ENCODE results near the gene SV2B. TPM values are rescaled to one million over a fixed set of nuclear protein-coding genes. Genes with fewer than 3 reads are reported as not detected.
A peak's percentile ranks its signal among the peaks of the same experiment; 100 is the strongest.

SV2B gene
- total RNA-seq, 2 donors from 2014 or later = 0.17 to 0.30 TPM

DNA sequence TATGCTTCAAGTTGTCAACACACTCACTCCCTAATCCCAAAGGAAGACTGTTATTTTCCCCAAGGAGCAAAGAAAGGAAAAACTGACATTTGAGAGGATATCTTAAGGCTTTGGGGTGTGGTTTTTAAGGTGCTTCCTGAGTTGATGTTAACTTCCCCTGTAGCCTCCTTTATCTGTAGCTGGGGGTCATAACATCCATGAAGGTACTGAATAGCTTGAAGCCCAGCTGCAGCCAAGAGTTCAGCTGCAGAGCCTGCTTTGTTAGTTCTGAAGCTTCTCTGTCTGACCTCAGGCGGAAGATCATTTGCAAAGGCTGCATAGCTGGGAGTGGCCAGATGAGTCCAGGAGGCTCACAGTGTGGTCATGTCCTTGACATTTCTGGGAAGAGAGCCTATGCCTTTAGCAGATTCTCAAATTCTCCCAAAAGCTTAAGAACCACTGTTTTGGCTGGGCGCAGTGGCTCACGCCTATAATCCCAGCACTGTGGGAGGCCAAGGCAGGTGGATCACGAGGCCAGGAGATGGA, 165.4 kb downstream of the SV2B start:
- ATAC-seq (replicated peaks in 1 of 2) = no peak
- no peaks in the 10 kb centered on the region for H3K9me3 Mint-ChIP-seq
- H3K27ac Mint-ChIP-seq = no peak overlapping the region

DNA sequence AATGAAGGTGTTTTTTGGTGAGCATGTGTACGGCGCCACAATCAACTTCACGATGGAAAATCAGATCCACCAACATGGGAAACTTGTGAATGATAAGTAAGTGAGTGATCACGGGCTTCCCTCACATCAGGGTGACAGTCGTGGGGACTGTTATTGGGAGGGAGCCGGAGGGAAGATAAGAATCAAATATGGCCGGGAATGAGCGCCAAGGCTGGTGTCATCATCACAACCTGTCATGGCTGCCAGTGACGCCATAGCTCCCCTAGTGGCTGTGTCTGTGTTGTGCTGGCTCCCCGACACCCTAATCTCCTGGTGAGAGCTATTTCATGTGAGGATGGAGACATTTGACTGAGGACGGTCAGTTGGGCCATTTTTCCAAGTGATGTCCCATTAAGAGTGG, 168.5 kb downstream of the SV2B start:
- Mint-ChIP-seq H3K27ac (no peak overlapping the region), H3K9me3 (no peaks in the 10 kb centered on the region), H3K27me3 (ENCODE audit: low read depth) (peaks cover 15% of the 10 kb centered on the region), H3K4me3 (no peak overlapping the region), H3K4me1 (ENCODE audit: low read depth) (no peaks in the 10 kb centered on the region), H3K36me3 (ENCODE audit: insufficient read depth in 2 of 2) (no peaks in the 10 kb centered on the region)
- peak in 1 of 2 donors; percentile 34 for ATAC-seq (replicated peaks in 1 of 2)
- peak in 1 of 2 donors; percentile 12 for DNase-seq

More for the DNA sequence above, 165.4 kb downstream of the SV2B start:
- Mint-ChIP-seq H3K4me3 (no peak overlapping the region), H3K27me3 (ENCODE audit: low read depth) (peaks cover 9% of the 10 kb centered on the region), H3K36me3 (ENCODE audit: insufficient read depth in 2 of 2) (no peaks in the 10 kb centered on the region), H3K4me1 (ENCODE audit: low read depth) (no peaks in the 10 kb centered on the region)
- no peak for DNase-seq

DNA sequence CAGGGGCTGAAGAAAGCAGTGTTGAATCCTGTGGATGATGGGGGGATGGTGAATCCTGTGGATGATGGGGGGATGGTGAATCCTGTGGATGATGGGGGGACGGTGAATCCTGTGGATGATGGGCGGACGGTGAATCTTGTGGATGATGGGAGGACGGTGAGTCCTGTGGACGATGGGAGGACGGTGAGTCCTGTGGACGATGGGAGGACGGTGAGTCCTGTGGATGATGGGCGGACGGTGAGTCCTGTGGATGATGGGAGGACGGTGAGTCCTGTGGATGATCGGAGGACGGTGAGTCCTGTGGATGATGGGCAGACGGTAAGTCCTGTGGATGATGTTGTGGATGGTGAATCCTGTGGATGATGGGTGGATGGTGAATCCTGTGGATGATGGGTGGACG, 170.7 kb downstream of the SV2B start:
- Mint-ChIP-seq H3K27me3 (ENCODE audit: low read depth) (peaks cover 15% of the 10 kb centered on the region), H3K4me1 (ENCODE audit: low read depth) (no peaks in the 10 kb centered on the region), H3K27ac (no peak overlapping the region), H3K9me3 (no peaks in the 10 kb centered on the region), H3K4me3 (no peak overlapping the region), H3K36me3 (ENCODE audit: insufficient read depth in 2 of 2) (no peaks in the 10 kb centered on the region)
- ATAC-seq (replicated peaks in 1 of 2) (no peak), DNase-seq (no peak)

DNA sequence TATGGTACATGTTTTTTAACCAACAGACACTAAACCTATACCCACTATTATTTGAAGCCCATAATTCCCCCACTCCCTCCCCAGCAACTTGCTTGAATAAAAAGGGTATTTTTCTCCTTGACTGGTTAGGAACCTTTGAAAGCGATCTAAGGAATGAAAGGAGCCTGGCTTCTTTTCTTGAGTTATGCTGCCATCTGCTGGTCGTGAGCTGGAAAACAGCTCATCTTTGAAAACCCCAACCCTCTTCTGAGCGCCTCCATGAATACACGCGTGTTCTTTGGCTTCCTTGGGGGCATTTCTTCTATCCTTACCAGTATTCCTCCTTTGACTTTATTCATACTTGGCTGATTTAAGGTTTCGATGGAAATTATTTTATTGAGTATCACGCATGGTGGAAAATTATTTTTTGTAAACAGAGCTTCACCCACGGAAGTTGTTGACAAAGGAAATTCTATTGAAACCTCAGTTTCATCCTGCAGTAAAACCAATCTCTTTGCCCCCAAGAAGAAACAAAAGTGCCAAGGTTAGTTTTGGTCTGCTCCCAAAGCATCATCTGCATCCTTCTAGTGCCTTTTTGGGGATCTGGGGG, 171.6 kb downstream of the SV2B start:
- DNase-seq = peak; percentile 54 to 67

DNA sequence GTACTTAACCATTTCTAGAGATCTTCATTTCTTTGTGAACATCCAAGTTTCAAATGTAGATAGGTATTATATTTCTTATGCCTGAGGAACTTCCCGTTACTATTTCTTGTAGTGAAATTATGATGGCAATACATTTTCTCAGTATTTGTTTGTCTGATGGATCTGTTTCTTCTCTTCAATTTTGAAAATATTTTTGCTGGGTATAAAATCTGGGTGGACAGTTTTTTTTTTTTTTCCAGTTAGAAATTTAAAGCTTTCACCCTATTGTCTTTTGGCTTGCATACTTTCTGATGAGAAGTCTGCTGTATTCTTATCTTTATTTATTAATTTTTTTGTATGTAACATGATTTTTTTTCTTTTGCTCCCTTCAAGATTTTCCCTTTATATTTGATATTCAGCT, 175.8 kb downstream of the SV2B start:
- peaks cover 2% of the 10 kb centered on the region for H3K27me3 Mint-ChIP-seq (ENCODE audit: low read depth)
- H3K27ac Mint-ChIP-seq = no peak overlapping the region
- no peak for DNase-seq
- no peak for ATAC-seq (replicated peaks in 1 of 2)
- H3K36me3 Mint-ChIP-seq (ENCODE audit: insufficient read depth in 2 of 2) = no peaks in the 10 kb centered on the region
- no peaks in the 10 kb centered on the region for H3K4me1 Mint-ChIP-seq (ENCODE audit: low read depth)
- no peak overlapping the region for H3K4me3 Mint-ChIP-seq
- H3K9me3 Mint-ChIP-seq = peaks cover 0 to 3% of the 10 kb centered on the region in 2 donors

More for the DNA sequence above, 171.6 kb downstream of the SV2B start:
- no peaks in the 10 kb centered on the region for H3K36me3 Mint-ChIP-seq (ENCODE audit: insufficient read depth in 2 of 2)
- ATAC-seq (replicated peaks in 1 of 2) = peak; percentile 51 to 66
- peaks cover 0 to 3% of the 10 kb centered on the region in 2 donors for H3K9me3 Mint-ChIP-seq
- peak overlapping the region; percentile 2 to 79 for H3K4me3 Mint-ChIP-seq
- H3K4me1 Mint-ChIP-seq (ENCODE audit: low read depth) = no peaks in the 10 kb centered on the region
- no peak overlapping the region for H3K27ac Mint-ChIP-seq
- H3K27me3 Mint-ChIP-seq (ENCODE audit: low read depth) = peaks cover 15% of the 10 kb centered on the region

DNA sequence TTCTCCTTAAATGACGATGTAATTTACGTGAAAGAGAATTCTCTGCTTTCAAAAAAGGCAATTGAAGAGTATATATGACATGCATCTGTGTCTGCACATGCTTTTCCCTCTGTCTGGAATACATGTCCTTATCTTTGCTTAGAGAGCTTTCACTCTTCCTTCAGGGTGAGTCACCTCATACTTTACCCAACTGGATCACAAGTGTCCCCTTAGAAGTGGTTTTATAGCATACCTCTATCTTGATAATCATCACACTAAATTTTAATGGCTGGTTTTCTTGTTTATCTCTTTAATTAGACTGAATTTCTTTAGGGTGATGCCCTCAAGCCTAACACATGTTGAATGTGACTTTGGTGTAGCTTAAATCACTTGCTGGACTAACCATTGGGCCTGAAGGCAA, 178.9 kb downstream of the SV2B start:
- H3K27me3 Mint-ChIP-seq (ENCODE audit: low read depth) = no peaks in the 10 kb centered on the region
- DNase-seq (no peak), ATAC-seq (replicated peaks in 1 of 2) (no peak)
- no peaks in the 10 kb centered on the region for H3K4me1 Mint-ChIP-seq (ENCODE audit: low read depth)
- H3K27ac Mint-ChIP-seq = no peak overlapping the region
- H3K4me3 Mint-ChIP-seq = no peak overlapping the region
- no peaks in the 10 kb centered on the region for H3K36me3 Mint-ChIP-seq (ENCODE audit: insufficient read depth in 2 of 2)
- peaks cover 0 to 3% of the 10 kb centered on the region in 2 donors for H3K9me3 Mint-ChIP-seq

DNA sequence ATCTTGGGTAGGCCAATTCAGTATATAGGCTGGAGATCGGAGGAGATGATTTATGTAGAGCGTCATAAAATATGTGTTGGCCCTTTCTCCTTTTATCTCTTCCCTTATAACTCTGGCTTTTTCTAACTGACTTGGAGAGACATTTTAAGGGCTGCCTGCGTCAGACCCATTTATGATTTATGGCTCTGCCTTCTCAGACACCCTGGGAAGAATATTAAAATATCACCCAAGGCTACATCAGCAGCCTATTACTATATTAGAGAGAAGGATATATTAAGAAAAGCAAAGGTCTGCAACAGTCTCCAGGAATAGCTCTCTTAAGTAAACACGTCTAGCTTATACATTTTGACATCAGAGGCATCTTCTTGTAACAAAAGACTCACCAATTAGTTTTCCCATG, 179.4 kb downstream of the SV2B start:
- H3K4me3 Mint-ChIP-seq = no peak overlapping the region
- ATAC-seq (replicated peaks in 1 of 2) (no peak), DNase-seq (no peak)
- no peaks in the 10 kb centered on the region for H3K36me3 Mint-ChIP-seq (ENCODE audit: insufficient read depth in 2 of 2)
- H3K27me3 Mint-ChIP-seq (ENCODE audit: low read depth) = no peaks in the 10 kb centered on the region
- peaks cover 0 to 3% of the 10 kb centered on the region in 2 donors for H3K9me3 Mint-ChIP-seq
- H3K27ac Mint-ChIP-seq = no peak overlapping the region
- H3K4me1 Mint-ChIP-seq (ENCODE audit: low read depth) = no peaks in the 10 kb centered on the region

DNA sequence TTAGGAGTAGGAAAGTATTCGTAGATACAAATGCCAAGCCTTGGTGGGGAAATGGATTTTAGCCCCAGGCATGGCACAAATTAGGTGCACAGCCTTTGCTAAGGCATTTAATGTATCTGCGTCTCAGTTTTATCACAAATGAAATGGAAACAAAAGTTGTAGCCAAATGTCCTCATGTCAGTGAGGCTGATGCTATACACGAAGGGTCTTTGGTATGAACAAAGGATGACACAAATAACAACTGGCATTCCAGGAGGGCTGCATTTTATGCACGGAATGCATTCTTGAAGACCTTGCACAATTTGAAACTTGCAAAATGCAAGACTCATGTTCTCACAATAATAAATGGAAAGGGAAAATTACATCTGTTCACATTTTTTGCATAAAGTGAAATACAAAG, 181.9 kb downstream of the SV2B start:
- ATAC-seq (replicated peaks in 1 of 2) (no peak), DNase-seq (no peak)
- Mint-ChIP-seq H3K9me3 (no peaks in the 10 kb centered on the region), H3K4me3 (no peak overlapping the region), H3K27me3 (ENCODE audit: low read depth) (no peaks in the 10 kb centered on the region), H3K36me3 (ENCODE audit: insufficient read depth in 2 of 2) (no peaks in the 10 kb centered on the region), H3K27ac (no peak overlapping the region), H3K4me1 (ENCODE audit: low read depth) (no peaks in the 10 kb centered on the region)

DNA sequence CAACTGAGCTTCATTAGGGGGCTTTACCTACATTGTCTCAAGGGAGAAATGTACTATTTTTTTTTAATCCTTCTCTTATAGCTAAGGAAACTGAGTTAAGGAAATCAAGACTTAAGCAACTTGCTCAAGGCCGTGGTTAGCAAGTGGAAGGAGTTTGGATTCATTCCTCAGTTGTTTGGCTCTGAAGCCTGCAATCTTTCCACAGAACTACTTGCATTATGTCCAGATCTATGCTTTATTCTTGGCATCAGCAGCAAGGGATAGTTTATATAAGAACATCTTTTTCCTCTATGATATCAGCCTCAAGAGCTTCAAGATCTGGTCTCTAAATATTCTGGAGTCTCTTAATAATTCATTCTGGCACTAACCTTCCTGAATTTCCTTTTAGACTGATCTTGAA, 182.4 kb downstream of the SV2B start:
- H3K4me1 Mint-ChIP-seq (ENCODE audit: low read depth) = no peaks in the 10 kb centered on the region
- H3K27me3 Mint-ChIP-seq (ENCODE audit: low read depth) = no peaks in the 10 kb centered on the region

DNA sequence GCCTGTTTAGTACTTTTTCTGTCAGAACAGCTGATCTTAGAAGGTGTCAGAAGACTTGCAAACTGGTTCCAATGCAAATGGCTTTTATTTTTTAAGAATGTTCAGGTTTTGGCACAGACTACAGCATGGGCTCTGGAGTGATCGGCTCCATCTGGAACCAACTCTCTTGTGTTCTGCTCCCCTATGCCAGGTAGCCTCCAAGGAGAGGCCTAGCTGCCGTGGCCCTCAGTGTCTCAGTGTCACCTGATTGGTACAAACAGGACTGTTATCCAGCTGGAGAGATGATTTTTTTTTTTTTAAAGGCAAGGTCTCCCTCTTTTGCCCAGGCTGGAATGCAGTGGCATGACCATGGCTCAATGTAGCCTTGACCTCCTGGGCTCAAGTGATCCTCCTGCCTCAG, 183.1 kb downstream of the SV2B start:
- no peaks in the 10 kb centered on the region for H3K4me1 Mint-ChIP-seq (ENCODE audit: low read depth)
- ATAC-seq (replicated peaks in 1 of 2) (no peak), DNase-seq (no peak)
- no peak overlapping the region for H3K4me3 Mint-ChIP-seq
- H3K9me3 Mint-ChIP-seq = no peaks in the 10 kb centered on the region
- no peaks in the 10 kb centered on the region for H3K36me3 Mint-ChIP-seq (ENCODE audit: insufficient read depth in 2 of 2)
- H3K27me3 Mint-ChIP-seq (ENCODE audit: low read depth) = no peaks in the 10 kb centered on the region
- H3K27ac Mint-ChIP-seq = no peak overlapping the region

More for the DNA sequence above, 182.4 kb downstream of the SV2B start:
- Mint-ChIP-seq H3K27ac (no peak overlapping the region), H3K9me3 (no peaks in the 10 kb centered on the region), H3K36me3 (ENCODE audit: insufficient read depth in 2 of 2) (no peaks in the 10 kb centered on the region), H3K4me3 (no peak overlapping the region)
- DNase-seq = no peak
- no peak for ATAC-seq (replicated peaks in 1 of 2)

DNA sequence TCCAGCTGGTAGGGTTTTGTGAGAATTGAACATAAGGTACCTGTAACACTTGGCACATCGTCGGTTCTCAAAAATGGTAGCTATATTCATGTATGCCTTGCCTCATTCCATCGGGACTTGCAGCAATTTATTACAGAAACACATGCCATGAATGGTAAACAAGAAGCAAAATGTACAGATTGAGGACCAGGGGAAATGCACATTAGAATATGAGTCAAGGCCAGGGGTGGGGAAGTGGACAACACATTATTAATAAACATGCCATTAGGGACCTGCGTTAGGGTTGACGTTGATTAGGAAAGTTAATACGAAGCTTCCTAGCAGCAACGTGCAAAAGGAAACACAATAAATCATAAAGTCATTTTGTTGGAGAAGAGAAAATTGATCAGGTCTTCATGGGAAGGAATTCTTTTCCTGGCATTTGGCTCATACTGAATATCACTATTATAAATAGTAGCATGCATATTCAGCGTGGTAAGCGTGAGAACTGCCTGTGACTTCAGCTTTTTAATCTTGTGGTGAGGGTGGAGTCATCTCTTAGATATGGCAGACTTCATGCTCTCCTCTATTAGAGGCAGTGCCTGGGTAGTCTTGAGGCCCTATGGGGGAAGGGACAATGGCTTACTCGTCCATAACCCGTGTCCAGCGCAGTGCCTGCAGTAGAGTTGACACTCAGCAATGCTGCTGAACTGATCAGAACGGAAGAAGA, 184.9 kb downstream of the SV2B start:
- no peaks in the 10 kb centered on the region for H3K36me3 Mint-ChIP-seq (ENCODE audit: insufficient read depth in 2 of 2)
- H3K27ac Mint-ChIP-seq = no peak overlapping the region
- H3K4me3 Mint-ChIP-seq = no peak overlapping the region
- no peak for ATAC-seq (replicated peaks in 1 of 2)
- no peaks in the 10 kb centered on the region for H3K4me1 Mint-ChIP-seq (ENCODE audit: low read depth)
- no peaks in the 10 kb centered on the region for H3K9me3 Mint-ChIP-seq
- no peaks in the 10 kb centered on the region for H3K27me3 Mint-ChIP-seq (ENCODE audit: low read depth)
- DNase-seq = no peak

DNA sequence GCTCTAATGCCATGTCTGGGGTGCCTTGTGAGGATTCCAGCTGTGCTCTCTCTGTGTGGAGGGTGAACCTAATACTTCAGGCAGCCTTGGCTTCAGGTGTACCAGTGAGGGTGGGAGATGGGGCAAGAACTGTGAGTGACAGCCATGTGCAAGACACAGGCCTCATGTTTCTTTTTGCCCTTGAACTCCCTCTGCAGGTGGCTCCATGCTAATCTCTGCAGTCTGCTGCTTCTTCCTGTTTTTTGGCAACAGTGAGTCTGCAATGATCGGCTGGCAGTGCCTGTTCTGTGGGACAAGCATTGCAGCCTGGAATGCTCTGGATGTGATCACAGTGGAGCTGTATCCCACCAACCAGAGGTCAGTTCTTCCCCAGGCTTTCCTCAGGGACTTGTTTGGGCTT, 189.3 kb downstream of the SV2B start:
- DNase-seq (no peak), ATAC-seq (replicated peaks in 1 of 2) (no peak)
- no peak overlapping the region for H3K27ac Mint-ChIP-seq
- H3K36me3 Mint-ChIP-seq (ENCODE audit: insufficient read depth in 2 of 2) = no peaks in the 10 kb centered on the region
- peaks cover 5% of the 10 kb centered on the region for H3K4me1 Mint-ChIP-seq (ENCODE audit: low read depth)
- no peaks in the 10 kb centered on the region for H3K9me3 Mint-ChIP-seq
- no peak overlapping the region for H3K4me3 Mint-ChIP-seq
- no peaks in the 10 kb centered on the region for H3K27me3 Mint-ChIP-seq (ENCODE audit: low read depth)

DNA sequence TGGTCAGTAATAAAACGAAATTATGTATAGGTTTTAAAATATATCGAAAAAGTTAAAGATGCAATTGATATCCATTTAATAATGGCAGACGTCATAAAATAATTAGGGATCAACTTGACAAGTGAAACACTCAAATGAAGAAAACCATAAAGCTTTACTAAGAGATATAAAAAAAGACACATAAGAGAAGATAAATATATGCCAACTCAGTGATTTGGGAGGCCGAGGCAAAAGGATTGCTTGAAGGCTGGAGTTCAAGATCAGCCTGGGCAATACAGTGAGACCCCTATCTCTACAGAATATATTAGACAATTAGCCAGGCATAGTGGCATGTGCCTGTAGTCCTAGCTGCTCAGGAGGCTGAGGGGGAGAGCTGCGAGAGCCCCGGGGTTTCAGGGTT, 190.5 kb downstream of the SV2B start:
- H3K27ac Mint-ChIP-seq = no peak overlapping the region
- no peaks in the 10 kb centered on the region for H3K9me3 Mint-ChIP-seq
- peaks cover 5% of the 10 kb centered on the region for H3K4me1 Mint-ChIP-seq (ENCODE audit: low read depth)
- H3K4me3 Mint-ChIP-seq = no peak overlapping the region
- no peaks in the 10 kb centered on the region for H3K27me3 Mint-ChIP-seq (ENCODE audit: low read depth)
- ATAC-seq (replicated peaks in 1 of 2) (no peak), DNase-seq (no peak)
- H3K36me3 Mint-ChIP-seq (ENCODE audit: insufficient read depth in 2 of 2) = no peaks in the 10 kb centered on the region

DNA sequence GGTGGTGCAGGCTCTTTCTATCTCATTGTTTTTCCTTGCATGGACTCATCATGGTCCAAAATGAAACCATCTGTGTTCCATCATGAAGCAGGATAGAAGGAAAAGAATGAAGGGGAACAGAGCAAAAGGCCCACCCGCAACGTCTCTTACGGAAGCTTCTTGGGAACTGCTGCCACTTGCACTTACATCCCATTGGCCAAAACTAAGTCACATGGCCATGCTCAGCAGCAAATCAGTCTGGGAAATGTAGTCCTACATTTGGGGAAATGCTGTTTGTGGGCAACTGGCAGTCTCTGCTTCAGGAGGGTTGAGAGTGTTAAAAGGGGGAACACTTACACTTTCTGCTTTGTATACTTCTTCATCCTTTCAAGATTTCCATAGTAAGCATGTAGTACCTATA, 191.6 kb downstream of the SV2B start:
- Mint-ChIP-seq H3K27me3 (ENCODE audit: low read depth) (no peaks in the 10 kb centered on the region), H3K4me1 (ENCODE audit: low read depth) (peaks cover 5% of the 10 kb centered on the region), H3K36me3 (ENCODE audit: insufficient read depth in 2 of 2) (no peaks in the 10 kb centered on the region), H3K4me3 (peak overlapping the region in 1 of 2 donors; percentile 46), H3K9me3 (no peaks in the 10 kb centered on the region), H3K27ac (peak overlapping the region; percentile 9)
- DNase-seq (no peak), ATAC-seq (replicated peaks in 1 of 2) (peak; percentile 36 to 54)

Measured in activated T-cell treated with anti-CD3 and anti-CD28 coated beads, Interleukin-2, amount 50 U/mL, for 72 hours (primary cell).